SHP77 treated with DMSO at 0.1 percent for 48 hours (cell line): ENCODE results near the gene NTRK2.

ENCODE experiments used
- DNase-seq: peaks from one replicate; lab custom pipeline; 2025; lab: John Stamatoyannopoulos, UW

NTRK2 gene

GRCh38 chr9:84819491-84819991 is 150.0 kb downstream of the NTRK2 start:
- no peak for DNase-seq

GRCh38 chr9:84821431-84821830 is 151.9 kb downstream of the NTRK2 start:
- no peak for DNase-seq

GRCh38 chr9:84822589-84823233 is 153.2 kb downstream of the NTRK2 start:
- no peak for DNase-seq

GRCh38 chr9:84823421-84824271 is 154.1 kb downstream of the NTRK2 start:
- no peak for DNase-seq

- no peak for DNase-seq
Measured at GRCh38 chr9:84827216-84827765, 157.8 kb downstream of the NTRK2 start.

- no peak for DNase-seq
Measured at GRCh38 chr9:84828046-84828445, 158.5 kb downstream of the NTRK2 start.

- no peak for DNase-seq
Measured at GRCh38 chr9:84829471-84829870, 159.9 kb downstream of the NTRK2 start.

- DNase-seq, result no peak
Measured at GRCh38 chr9:84829997-84830696, 160.6 kb downstream of the NTRK2 start.

GRCh38 chr9:84831377-84831776 is 161.8 kb downstream of the NTRK2 start:
- DNase-seq, result no peak

- no peak for DNase-seq
Measured at GRCh38 chr9:84832453-84832852, 162.9 kb downstream of the NTRK2 start.

GRCh38 chr9:84834426-84834825 is 164.9 kb downstream of the NTRK2 start:
- no peak for DNase-seq

GRCh38 chr9:84835745-84836144 is 166.2 kb downstream of the NTRK2 start:
- DNase-seq, result no peak

GRCh38 chr9:84838879-84839278 is 169.3 kb downstream of the NTRK2 start:
- no peak for DNase-seq

- DNase-seq, result no peak
Measured at GRCh38 chr9:84839541-84839940, 170.0 kb downstream of the NTRK2 start.

GRCh38 chr9:84841931-84842330 is 172.4 kb downstream of the NTRK2 start:
- no peak for DNase-seq

GRCh38 chr9:84843175-84843824 is 173.8 kb downstream of the NTRK2 start:
- no peak for DNase-seq

GRCh38 chr9:84845956-84846900 is 176.7 kb downstream of the NTRK2 start:
- DNase-seq, result no peak

GRCh38 chr9:84846906-84847305 is 177.4 kb downstream of the NTRK2 start:
- DNase-seq, result no peak

- no peak for DNase-seq
Measured at GRCh38 chr9:84849049-84849448, 179.5 kb downstream of the NTRK2 start.

- no peak for DNase-seq
Measured at GRCh38 chr9:84850830-84851392, 181.4 kb downstream of the NTRK2 start.
